Endothelial cell (in vitro differentiated cells): ENCODE measurements around the gene BMPR1B. TPM values are rescaled to one million over a fixed set of nuclear protein-coding genes. Genes with fewer than 3 reads are reported as not detected.

Experiments
- DNase-seq: peaks from one replicate; pipeline ENCODE4 v3.0.0; 2021; ENCODE audit warnings: low spot score
- H3K27ac Mint-ChIP-seq: one replicate; pipeline ENCODE4 v1.8.0; 2021; ENCODE audit warnings: mixed read lengths, inconsistent platforms; ENCODE audit not compliant: unreplicated experiment
- H3K27me3 Mint-ChIP-seq: one replicate; pipeline ENCODE4 v1.8.0; 2021; ENCODE audit warnings: mild to moderate bottlenecking, moderate library complexity, mixed read lengths, inconsistent platforms; ENCODE audit not compliant: unreplicated experiment
- H3K36me3 Mint-ChIP-seq: one replicate; pipeline ENCODE4 v1.8.0; 2021; ENCODE audit warnings: mild to moderate bottlenecking, low read depth, mixed read lengths, inconsistent platforms; ENCODE audit not compliant: unreplicated experiment
- H3K4me1 Mint-ChIP-seq: one replicate; pipeline ENCODE4 v1.8.0; 2021; ENCODE audit warnings: mild to moderate bottlenecking, mixed read lengths, inconsistent platforms; ENCODE audit not compliant: unreplicated experiment
- H3K4me3 Mint-ChIP-seq: one replicate; pipeline ENCODE4 v1.8.0; 2021; ENCODE audit warnings: mild to moderate bottlenecking, mixed read lengths, inconsistent platforms; ENCODE audit not compliant: unreplicated experiment
- H3K9me3 Mint-ChIP-seq: one replicate; pipeline ENCODE4 v1.8.0; 2021; ENCODE audit warnings: mixed read lengths, inconsistent platforms; ENCODE audit not compliant: unreplicated experiment
- total RNA-seq: library from RNA; stranded (reverse); fragmentation: NEBNext Ultra II Directional; extraction: Animal tissue kit (Norgen Biotek cat#: 25700); gene quantifications from one replicate; pipeline ENCODE4 v1.2.1, GENCODE V29; 2021; ENCODE audit not compliant: unreplicated experiment
- TF ChIP-seq, protein P1 (sequence below): fragments of 200-600 bp; sonication (generic); IDR thresholded peaks from one replicate; pipeline ENCODE4 v1.5.0; 2021; ENCODE audit warnings: antibody characterized with exemption; ENCODE audit not compliant: unreplicated experiment

BMPR1B gene
- total RNA-seq, 1 donor from 2014 or later = 5.4 TPM

DNA sequence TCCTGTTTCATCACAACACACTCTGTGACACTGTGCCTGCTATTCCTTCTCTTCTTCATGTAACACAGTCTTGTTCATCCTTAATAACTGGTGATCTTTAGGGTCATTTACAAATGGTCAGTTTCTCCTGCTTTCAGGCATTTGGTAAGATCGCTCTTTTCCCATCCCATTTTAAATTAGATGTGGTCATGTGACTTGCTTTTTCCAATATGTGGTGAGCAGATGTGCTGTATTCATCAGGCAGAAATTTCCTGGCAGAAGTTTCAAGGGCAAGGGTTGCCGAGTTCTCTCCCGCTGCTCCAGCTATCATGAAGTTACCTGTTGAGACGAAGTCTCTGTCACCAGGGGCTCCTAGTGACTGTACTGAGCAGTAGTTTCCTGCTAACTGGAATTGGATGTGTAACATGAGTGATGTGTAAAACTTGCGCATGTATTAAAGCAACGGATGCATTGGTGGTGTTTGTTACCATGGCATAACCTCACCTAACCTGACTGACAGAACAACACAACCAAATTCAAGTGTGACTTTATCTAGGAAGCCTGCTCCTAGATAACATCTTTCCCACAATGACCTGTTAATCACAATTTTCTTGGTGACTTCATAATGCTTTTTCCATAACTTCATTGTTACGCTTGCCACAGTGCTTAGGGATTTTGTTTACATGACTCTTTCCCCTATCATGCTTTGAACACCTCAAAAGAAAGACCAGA, 29.5 kb upstream of the BMPR1B start:
- H3K27me3 Mint-ChIP-seq = no peaks in the 10 kb centered on the region
- no peak overlapping the region for H3K27ac Mint-ChIP-seq
- no peak for DNase-seq
- H3K4me3 Mint-ChIP-seq = no peak overlapping the region
- no peaks in the 10 kb centered on the region for H3K4me1 Mint-ChIP-seq
- TF ChIP-seq, protein P1, sequence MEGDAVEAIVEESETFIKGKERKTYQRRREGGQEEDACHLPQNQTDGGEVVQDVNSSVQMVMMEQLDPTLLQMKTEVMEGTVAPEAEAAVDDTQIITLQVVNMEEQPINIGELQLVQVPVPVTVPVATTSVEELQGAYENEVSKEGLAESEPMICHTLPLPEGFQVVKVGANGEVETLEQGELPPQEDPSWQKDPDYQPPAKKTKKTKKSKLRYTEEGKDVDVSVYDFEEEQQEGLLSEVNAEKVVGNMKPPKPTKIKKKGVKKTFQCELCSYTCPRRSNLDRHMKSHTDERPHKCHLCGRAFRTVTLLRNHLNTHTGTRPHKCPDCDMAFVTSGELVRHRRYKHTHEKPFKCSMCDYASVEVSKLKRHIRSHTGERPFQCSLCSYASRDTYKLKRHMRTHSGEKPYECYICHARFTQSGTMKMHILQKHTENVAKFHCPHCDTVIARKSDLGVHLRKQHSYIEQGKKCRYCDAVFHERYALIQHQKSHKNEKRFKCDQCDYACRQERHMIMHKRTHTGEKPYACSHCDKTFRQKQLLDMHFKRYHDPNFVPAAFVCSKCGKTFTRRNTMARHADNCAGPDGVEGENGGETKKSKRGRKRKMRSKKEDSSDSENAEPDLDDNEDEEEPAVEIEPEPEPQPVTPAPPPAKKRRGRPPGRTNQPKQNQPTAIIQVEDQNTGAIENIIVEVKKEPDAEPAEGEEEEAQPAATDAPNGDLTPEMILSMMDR = no peak
- no peaks in the 10 kb centered on the region for H3K9me3 Mint-ChIP-seq
- H3K36me3 Mint-ChIP-seq = no peaks in the 10 kb centered on the region

DNA sequence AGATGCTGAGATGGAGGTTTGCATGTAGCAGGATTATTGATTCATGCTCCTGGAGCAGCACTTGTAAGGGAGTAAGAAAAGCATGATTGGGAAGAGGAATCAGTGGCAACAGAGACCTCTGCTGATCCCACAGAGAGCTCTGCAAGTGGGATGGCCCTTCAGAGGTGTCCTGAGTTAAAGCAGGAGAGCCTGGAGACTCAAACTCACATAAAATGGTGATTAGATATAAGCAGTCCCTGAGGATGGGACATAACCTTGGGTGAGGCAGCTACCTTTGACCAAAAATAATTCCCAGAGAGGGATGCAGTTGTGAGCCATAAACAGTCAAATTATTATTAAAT, 25.4 kb upstream of the BMPR1B start:
- DNase-seq = no peak

DNA sequence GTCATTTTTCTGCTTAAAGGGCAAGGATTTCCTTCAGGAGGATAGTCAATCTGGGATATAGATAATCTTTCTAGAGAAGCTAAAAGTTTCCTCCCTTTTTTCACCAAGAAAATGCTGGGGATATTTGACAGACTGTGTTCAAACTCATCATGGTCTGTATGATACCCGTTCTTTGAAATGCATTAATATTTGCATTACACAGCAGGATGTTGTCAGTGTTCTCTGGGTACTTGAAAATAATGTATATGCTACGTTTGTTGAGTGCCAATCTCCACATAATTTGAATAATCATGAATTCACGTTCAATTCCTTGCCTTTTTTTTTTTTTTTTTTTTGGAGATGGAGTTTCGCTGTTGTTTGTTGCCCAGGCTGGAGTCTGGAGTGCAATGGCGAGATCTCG, 18.0 kb upstream of the BMPR1B start:
- TF ChIP-seq, protein P1 = no peak
- H3K4me3 Mint-ChIP-seq = no peak overlapping the region
- DNase-seq = no peak
- H3K27ac Mint-ChIP-seq = no peak overlapping the region
- no peaks in the 10 kb centered on the region for H3K27me3 Mint-ChIP-seq
- no peaks in the 10 kb centered on the region for H3K36me3 Mint-ChIP-seq
- H3K9me3 Mint-ChIP-seq = no peaks in the 10 kb centered on the region
- no peaks in the 10 kb centered on the region for H3K4me1 Mint-ChIP-seq

More for the DNA sequence above, 25.4 kb upstream of the BMPR1B start:
- Mint-ChIP-seq H3K4me3 (no peak overlapping the region), H3K36me3 (no peaks in the 10 kb centered on the region), H3K9me3 (no peaks in the 10 kb centered on the region), H3K4me1 (no peaks in the 10 kb centered on the region), H3K27ac (no peak overlapping the region), H3K27me3 (no peaks in the 10 kb centered on the region)
- TF ChIP-seq, protein P1 = no peak

DNA sequence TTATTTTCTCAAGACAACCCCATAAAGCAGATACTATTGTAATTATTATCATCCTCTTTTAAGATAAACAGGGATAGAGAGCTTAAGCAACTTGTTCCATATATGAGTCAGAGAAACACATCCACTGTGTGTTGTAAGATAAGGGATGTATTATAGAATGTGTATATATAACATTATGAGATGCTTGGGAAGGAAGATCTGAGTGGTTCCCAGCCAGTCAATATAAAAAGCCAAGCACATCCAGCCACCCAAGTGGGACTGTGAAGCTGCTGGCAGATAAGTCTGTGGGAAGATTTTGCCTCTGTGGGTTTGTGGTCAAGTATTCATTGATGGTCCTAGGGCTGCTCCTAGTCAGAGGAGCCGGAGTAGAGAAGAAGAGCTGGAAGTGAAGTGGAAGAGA, 16.5 kb upstream of the BMPR1B start:
- Mint-ChIP-seq H3K27me3 (no peaks in the 10 kb centered on the region), H3K4me3 (no peak overlapping the region), H3K27ac (no peak overlapping the region), H3K4me1 (no peaks in the 10 kb centered on the region), H3K36me3 (no peaks in the 10 kb centered on the region), H3K9me3 (no peaks in the 10 kb centered on the region)
- DNase-seq = no peak
- TF ChIP-seq, protein P1 = no peak

DNA sequence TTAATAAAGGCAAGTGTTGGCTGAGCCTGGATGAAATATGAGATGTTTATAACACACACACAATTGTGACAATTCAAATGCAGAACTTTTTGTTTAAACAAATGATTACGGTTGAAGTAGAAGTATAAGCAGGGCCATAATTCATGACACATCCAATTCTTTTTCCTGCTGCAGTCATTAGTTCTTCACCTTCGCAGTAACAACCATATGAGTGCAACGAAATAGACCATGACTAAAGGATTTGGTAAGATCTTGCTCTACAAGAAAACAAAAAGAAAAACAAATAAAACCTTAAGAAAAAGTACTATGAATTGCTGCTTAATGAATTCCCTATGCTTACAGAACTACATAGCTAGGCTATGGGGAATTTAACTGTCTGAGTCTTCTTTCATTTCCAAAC, 13.9 kb upstream of the BMPR1B start:
- no peaks in the 10 kb centered on the region for H3K36me3 Mint-ChIP-seq
- TF ChIP-seq, protein P1 = no peak
- no peak overlapping the region for H3K4me3 Mint-ChIP-seq
- H3K27me3 Mint-ChIP-seq = no peaks in the 10 kb centered on the region
- no peaks in the 10 kb centered on the region for H3K4me1 Mint-ChIP-seq
- DNase-seq = no peak
- no peak overlapping the region for H3K27ac Mint-ChIP-seq
- no peaks in the 10 kb centered on the region for H3K9me3 Mint-ChIP-seq
